Aorta (tissue), 5 donors: ENCODE measurements around the gene AGPAT3. TPM values are rescaled to one million over a fixed set of nuclear protein-coding genes. Genes with fewer than 3 reads are reported as not detected.
"Not testable (repeated sequence)": the region's sequence is repeated elsewhere in the genome, so short reads cannot be mapped to it uniquely, and the experiment has no call there.

ENCODE experiments used
- ATAC-seq: fragments of 200-7000 bp; cut with Tn5 transposase; one replicate; pipeline ENCODE4 v1.9.1; 2022; ENCODE audit warnings: moderate library complexity; ENCODE audit not compliant: low FRiP score
- DNase-seq, 2 donors: peaks; one replicate each; pipeline ENCODE4 v3.0.0-alpha.2; 2020
- H3K27ac ChIP-seq, 2 donors: one replicate each; pipeline ENCODE4 v1.5.1; 2013; ENCODE audit warnings: low read length in 2 of 2, mild to moderate bottlenecking in 2 of 2, moderate library complexity in 2 of 2, control low read depth in 1 of 2, inconsistent platforms in 1 of 2, low read depth in 1 of 2
- H3K27me3 ChIP-seq, 2 donors: one replicate each; pipeline ENCODE4 v1.6.1; 2013; ENCODE audit warnings: control low read depth in 1 of 2, low read length in 1 of 2, mild to moderate bottlenecking in 1 of 2, moderate library complexity in 1 of 2; ENCODE audit not compliant: insufficient read depth in 2 of 2, control insufficient read depth in 1 of 2
- H3K36me3 ChIP-seq, 2 donors: one replicate each; pipeline ENCODE4 v1.6.1; 2013; ENCODE audit warnings: control low read depth in 1 of 2, low read length in 1 of 2, mild to moderate bottlenecking in 1 of 2; ENCODE audit not compliant: insufficient read depth in 2 of 2, control insufficient read depth in 1 of 2
- H3K4me1 ChIP-seq, 2 donors: one replicate each; pipeline ENCODE4 v1.6.1; 2013; ENCODE audit warnings: low read length in 2 of 2, control low read depth in 1 of 2, mild to moderate bottlenecking in 1 of 2, moderate library complexity in 1 of 2; ENCODE audit not compliant: insufficient read depth in 2 of 2, control insufficient read depth in 1 of 2
- H3K4me3 ChIP-seq, 2 donors: one replicate each; pipeline ENCODE4 v1.5.1; 2013; ENCODE audit warnings: low read length in 2 of 2, control low read depth in 1 of 2, mild to moderate bottlenecking in 1 of 2
- H3K9me3 ChIP-seq: one replicate; pipeline ENCODE4 v1.6.1; 2013; ENCODE audit warnings: mild to moderate bottlenecking, low read length; ENCODE audit not compliant: control insufficient read depth
- WGBS, 2 donors: extraction: QIAGEN DNeasy Blood & Tissue Kit; methylation state at CpG; one replicate each; pipeline ENCODE4 v1.1.7; 2013; 5-methylcytosine and 5-hydroxymethylcytosine counted together
- intact Hi-C, 2 donors: fragments of 100-400 bp; cut with DNase I; formaldehyde crosslinking; loops; one replicate each; pipeline versions ENCODE4 v1.14.2 to v1.15.0; 2022
- polyA plus RNA-seq, 2 donors: library from polyadenylated mRNA; stranded (reverse); fragments of 200-250 nt; gene quantifications; one replicate each; pipeline ENCODE4 v1.2.3, GENCODE V29; 2013
- total RNA-seq, 2 donors: library from RNA; stranded (reverse); fragmentation: NEBNext Ultra II Directional; extraction: Animal tissue kit (Norgen Biotek cat#: 25700); gene quantifications; one replicate each; pipeline ENCODE4 v1.2.1, GENCODE V29; 2021
- donor health status: healthy with polysubstance abuse.
- donor health status: Bipolar disorder and iron deficiency.
- donor health status: DM: no; HTN: no; CAD: no.
- donor health status: DM: no; HTN: no; CAD: no.
- donor health status: DM: yes; HTN: yes; CAD: no.

The AGPAT3 gene
- total and polyA plus RNA-seq, 4 donors, result 8.3 to 45.5 (median 23.7) TPM

- peak in 1 of 2 donors; percentile 45 for DNase-seq
- H3K4me1 ChIP-seq, H3K36me3 ChIP-seq, H3K27me3 ChIP-seq, H3K27ac ChIP-seq, H3K4me3 ChIP-seq, H3K9me3 ChIP-seq, intact Hi-C loops, ATAC-seq: not testable (repeated sequence)
- 89 to 96% methylated on average over 15 to 25 of the region's 25 CpGs for WGBS, 2 donors
These were observed 42.9 kb upstream of the AGPAT3 start for GRCh38 chr21:43822166-43822565.

- H3K27ac ChIP-seq, H3K4me1 ChIP-seq, DNase-seq, H3K4me3 ChIP-seq, intact Hi-C loops, H3K9me3 ChIP-seq, ATAC-seq, H3K27me3 ChIP-seq, H3K36me3 ChIP-seq: not testable (repeated sequence)
- WGBS, 2 donors, result 87 to 95% methylated on average over 2 of the region's 5 CpGs
These were observed 42.3 kb upstream of the AGPAT3 start for GRCh38 chr21:43822741-43823140.

- intact Hi-C loops, result no loop called here
- H3K36me3 ChIP-seq, result no peaks in the 10 kb centered on the region
- no peak overlapping the region for H3K27ac ChIP-seq
- H3K27me3 ChIP-seq, result no peaks in the 10 kb centered on the region
- 72 to 79% methylated on average over 17 of the region's 17 CpGs for WGBS, 2 donors
- H3K4me1 ChIP-seq, result no peaks in the 10 kb centered on the region
- no peak overlapping the region for H3K4me3 ChIP-seq
- ATAC-seq, result peak; percentile 16
- peak in 1 of 2 donors; percentile 48 for DNase-seq
- no peaks in the 10 kb centered on the region for H3K9me3 ChIP-seq
These were observed 40.4 kb upstream of the AGPAT3 start for GRCh38 chr21:43824333-43825241.

- H3K36me3 ChIP-seq, result no peaks in the 10 kb centered on the region
- no peak overlapping the region for H3K4me3 ChIP-seq
- no peaks in the 10 kb centered on the region for H3K4me1 ChIP-seq
- intact Hi-C loops, result no loop called here
- no peaks in the 10 kb centered on the region for H3K9me3 ChIP-seq
- no peak overlapping the region for H3K27ac ChIP-seq
- H3K27me3 ChIP-seq, result no peaks in the 10 kb centered on the region
- no peak for DNase-seq
- WGBS, 2 donors, result 86% methylated on average over 24 of the region's 24 CpGs
- ATAC-seq, result no peak
These were observed 39.6 kb upstream of the AGPAT3 start for GRCh38 chr21:43825242-43825935.

- H3K27ac ChIP-seq, result no peak overlapping the region
- H3K4me3 ChIP-seq, result no peak overlapping the region
- H3K27me3 ChIP-seq, result no peaks in the 10 kb centered on the region
- H3K36me3 ChIP-seq, result no peaks in the 10 kb centered on the region
- intact Hi-C loops, result no loop called here
- no peaks in the 10 kb centered on the region for H3K9me3 ChIP-seq
- no peaks in the 10 kb centered on the region for H3K4me1 ChIP-seq
- 40 to 53% methylated on average over 31 of the region's 31 CpGs for WGBS, 2 donors
- DNase-seq (peak in 1 of 2 donors; percentile 44), ATAC-seq (peak; percentile 16)
These were observed 38.9 kb upstream of the AGPAT3 start for GRCh38 chr21:43825936-43826622.

- no peaks in the 10 kb centered on the region for H3K4me1 ChIP-seq
- ATAC-seq (no peak), DNase-seq (no peak)
- intact Hi-C loops, result no loop called here
- no peaks in the 10 kb centered on the region for H3K36me3 ChIP-seq
- no peak overlapping the region for H3K27ac ChIP-seq
- no peaks in the 10 kb centered on the region for H3K27me3 ChIP-seq
- H3K9me3 ChIP-seq, result no peaks in the 10 kb centered on the region
- WGBS, 2 donors, result 43 to 48% methylated on average over 8 of the region's 8 CpGs
- H3K4me3 ChIP-seq, result no peak overlapping the region
These were observed 38.4 kb upstream of the AGPAT3 start for GRCh38 chr21:43826623-43826974.

GRCh38 chr21:43827015-43827611 lies 37.9 kb upstream of the AGPAT3 start:
- DNase-seq (peak in 1 of 2 donors; percentile 77), ATAC-seq (peak; percentile 48)
- no peaks in the 10 kb centered on the region for H3K4me1 ChIP-seq
- H3K27me3 ChIP-seq, result no peaks in the 10 kb centered on the region
- H3K27ac ChIP-seq, result no peak overlapping the region
- intact Hi-C loops, result no loop called here
- 26 to 36% methylated on average over 18 of the region's 18 CpGs for WGBS, 2 donors
- H3K4me3 ChIP-seq, result no peak overlapping the region
- H3K9me3 ChIP-seq, result no peaks in the 10 kb centered on the region
- H3K36me3 ChIP-seq, result no peaks in the 10 kb centered on the region

GRCh38 chr21:43829161-43829560 lies 35.9 kb upstream of the AGPAT3 start:
- intact Hi-C loops, result no loop called here
- 83 to 93% methylated on average over 12 of the region's 12 CpGs for WGBS, 2 donors
- Histone ChIP-seq H3K4me1 (no peaks in the 10 kb centered on the region), H3K4me3 (no peak overlapping the region), H3K27me3 (no peaks in the 10 kb centered on the region), H3K36me3 (no peaks in the 10 kb centered on the region), H3K9me3 (no peaks in the 10 kb centered on the region), H3K27ac (no peak overlapping the region)
- ATAC-seq (no peak), DNase-seq (no peak)
